Measurements from ENCODE around the gene GBA2. TPM values are rescaled to one million over a fixed set of nuclear protein-coding genes. Genes with fewer than 3 reads are reported as not detected.

GBA2 gene
- total RNA-seq, 1 experiment from 2014 or later: 63.6 TPM

DNA sequence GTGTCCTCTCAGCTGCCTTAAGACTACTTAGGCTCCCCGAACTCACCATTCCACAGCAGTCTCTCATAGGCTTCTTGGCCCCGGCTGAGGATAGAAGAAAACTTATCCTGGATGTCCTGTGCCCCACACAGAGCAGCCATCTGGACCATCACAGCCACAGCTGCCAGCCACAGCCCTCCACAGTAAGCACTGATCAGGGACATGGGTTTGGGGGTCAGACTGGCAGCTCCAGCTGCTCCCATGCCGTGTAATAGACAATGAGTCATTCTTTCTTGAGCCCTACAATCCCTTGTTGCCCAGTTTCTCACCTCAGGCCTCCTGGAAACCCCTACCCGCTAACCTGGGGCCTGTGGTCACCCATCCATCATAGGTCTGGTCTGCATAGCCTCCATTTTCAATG is 10.8 kb downstream of the GBA2 start:
- H3K36me3 ChIP-seq (ENCODE audit: control insufficient read depth in 1 of 2, insufficient read depth in 2 of 2, low read length in 2 of 2): peaks cover 52 to 64% of the 10 kb centered on the region in 2 experiments
- intact Hi-C loops (cut with micrococcal nuclease): no loop called here
- no peaks in the 10 kb centered on the region for H3K27me3 ChIP-seq (ENCODE audit: insufficient read depth, low read length)
- POLR2A ChIA-PET: no interaction called here
- H3K79me2 ChIP-seq (ENCODE audit: insufficient read depth, low read length): peaks cover 24% of the 10 kb centered on the region
- H3K27ac ChIP-seq (ENCODE audit: low read depth, low read length): no peak overlapping the region
- no peak overlapping the region for H3K4me2 ChIP-seq (ENCODE audit: low read length)
- no peak overlapping the region for H3K9ac ChIP-seq (ENCODE audit: low read length)
- H4K20me1 ChIP-seq (ENCODE audit: insufficient read depth): no peaks in the 10 kb centered on the region
- H3K4me3 ChIP-seq (replicated peaks in 1 of 2; ENCODE audit: low read depth in 1 of 2, low read length in 2 of 2): no peak overlapping the region
- H3K9me3 ChIP-seq (ENCODE audit: control insufficient read depth in 1 of 2, insufficient read depth in 1 of 2, low read depth in 1 of 2, low read length in 2 of 2): no peaks in the 10 kb centered on the region
- no peaks in the 10 kb centered on the region for H3K9me2 ChIP-seq (ENCODE audit: insufficient read depth)
- RAD21 ChIA-PET (ENCODE audit: low non-redundant PET in 1 of 2, low total read pairs in 2 of 2, uncharacterized antibody in 2 of 2, unreplicated experiment in 2 of 2): no interaction called here
- H2AFZ ChIP-seq (ENCODE audit: low read depth, low read length, poor library complexity, severe bottlenecking): no peak overlapping the region
- peaks cover 10 to 12% of the 10 kb centered on the region in 2 experiments for H3K4me1 ChIP-seq (ENCODE audit: control insufficient read depth in 1 of 2, insufficient read depth in 2 of 2, low read length in 2 of 2)
- TF ChIP-seq SIN3A (IDR thresholded peaks at IDR 0.05; ENCODE audit: low read depth) (no peak), ELF1 (IDR thresholded peaks at IDR 0.05; ENCODE audit: borderline replicate concordance, low read depth) (no peak), SP1 (IDR thresholded peaks at IDR 0.05; ENCODE audit: low read depth) (no peak), TCF7L2 (IDR thresholded peaks at IDR 0.05; ENCODE audit: borderline replicate concordance, extremely low read depth, insufficient read depth, insufficient read length) (no peak), RAD21 (IDR thresholded peaks at IDR 0.05; ENCODE audit: low read depth) (no peak), JUND (IDR thresholded peaks at IDR 0.05) (no peak), FOSL1 (IDR thresholded peaks at IDR 0.05; ENCODE audit: low read depth) (no peak), SRF (IDR thresholded peaks at IDR 0.05; ENCODE audit: low read depth) (no peak), EZH2phosphoT487 (IDR thresholded peaks at IDR 0.05; ENCODE audit: borderline replicate concordance) (no peak), CEBPB (IDR thresholded peaks at IDR 0.05; ENCODE audit: low read depth) (no peak), ZFX (IDR thresholded peaks at IDR 0.05) (no peak), ZNF274 (IDR thresholded peaks at IDR 0.05; ENCODE audit: low read depth, low read length) (no peak)
- TF ChIP-seq, protein P1, sequence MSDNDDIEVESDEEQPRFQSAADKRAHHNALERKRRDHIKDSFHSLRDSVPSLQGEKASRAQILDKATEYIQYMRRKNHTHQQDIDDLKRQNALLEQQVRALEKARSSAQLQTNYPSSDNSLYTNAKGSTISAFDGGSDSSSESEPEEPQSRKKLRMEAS (IDR thresholded peaks at IDR 0.05): no peak
- TF ChIP-seq, protein P2, sequence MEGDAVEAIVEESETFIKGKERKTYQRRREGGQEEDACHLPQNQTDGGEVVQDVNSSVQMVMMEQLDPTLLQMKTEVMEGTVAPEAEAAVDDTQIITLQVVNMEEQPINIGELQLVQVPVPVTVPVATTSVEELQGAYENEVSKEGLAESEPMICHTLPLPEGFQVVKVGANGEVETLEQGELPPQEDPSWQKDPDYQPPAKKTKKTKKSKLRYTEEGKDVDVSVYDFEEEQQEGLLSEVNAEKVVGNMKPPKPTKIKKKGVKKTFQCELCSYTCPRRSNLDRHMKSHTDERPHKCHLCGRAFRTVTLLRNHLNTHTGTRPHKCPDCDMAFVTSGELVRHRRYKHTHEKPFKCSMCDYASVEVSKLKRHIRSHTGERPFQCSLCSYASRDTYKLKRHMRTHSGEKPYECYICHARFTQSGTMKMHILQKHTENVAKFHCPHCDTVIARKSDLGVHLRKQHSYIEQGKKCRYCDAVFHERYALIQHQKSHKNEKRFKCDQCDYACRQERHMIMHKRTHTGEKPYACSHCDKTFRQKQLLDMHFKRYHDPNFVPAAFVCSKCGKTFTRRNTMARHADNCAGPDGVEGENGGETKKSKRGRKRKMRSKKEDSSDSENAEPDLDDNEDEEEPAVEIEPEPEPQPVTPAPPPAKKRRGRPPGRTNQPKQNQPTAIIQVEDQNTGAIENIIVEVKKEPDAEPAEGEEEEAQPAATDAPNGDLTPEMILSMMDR (IDR thresholded peaks at IDR 0.05 in 2 of 3, conservative IDR thresholded peaks at IDR 0.05 in 1 of 3; ENCODE audit: borderline replicate concordance in 1 of 3, insufficient read depth in 1 of 3, low read depth in 2 of 3, low read length in 2 of 3): no peak
- TF ChIP-seq, protein P3, sequence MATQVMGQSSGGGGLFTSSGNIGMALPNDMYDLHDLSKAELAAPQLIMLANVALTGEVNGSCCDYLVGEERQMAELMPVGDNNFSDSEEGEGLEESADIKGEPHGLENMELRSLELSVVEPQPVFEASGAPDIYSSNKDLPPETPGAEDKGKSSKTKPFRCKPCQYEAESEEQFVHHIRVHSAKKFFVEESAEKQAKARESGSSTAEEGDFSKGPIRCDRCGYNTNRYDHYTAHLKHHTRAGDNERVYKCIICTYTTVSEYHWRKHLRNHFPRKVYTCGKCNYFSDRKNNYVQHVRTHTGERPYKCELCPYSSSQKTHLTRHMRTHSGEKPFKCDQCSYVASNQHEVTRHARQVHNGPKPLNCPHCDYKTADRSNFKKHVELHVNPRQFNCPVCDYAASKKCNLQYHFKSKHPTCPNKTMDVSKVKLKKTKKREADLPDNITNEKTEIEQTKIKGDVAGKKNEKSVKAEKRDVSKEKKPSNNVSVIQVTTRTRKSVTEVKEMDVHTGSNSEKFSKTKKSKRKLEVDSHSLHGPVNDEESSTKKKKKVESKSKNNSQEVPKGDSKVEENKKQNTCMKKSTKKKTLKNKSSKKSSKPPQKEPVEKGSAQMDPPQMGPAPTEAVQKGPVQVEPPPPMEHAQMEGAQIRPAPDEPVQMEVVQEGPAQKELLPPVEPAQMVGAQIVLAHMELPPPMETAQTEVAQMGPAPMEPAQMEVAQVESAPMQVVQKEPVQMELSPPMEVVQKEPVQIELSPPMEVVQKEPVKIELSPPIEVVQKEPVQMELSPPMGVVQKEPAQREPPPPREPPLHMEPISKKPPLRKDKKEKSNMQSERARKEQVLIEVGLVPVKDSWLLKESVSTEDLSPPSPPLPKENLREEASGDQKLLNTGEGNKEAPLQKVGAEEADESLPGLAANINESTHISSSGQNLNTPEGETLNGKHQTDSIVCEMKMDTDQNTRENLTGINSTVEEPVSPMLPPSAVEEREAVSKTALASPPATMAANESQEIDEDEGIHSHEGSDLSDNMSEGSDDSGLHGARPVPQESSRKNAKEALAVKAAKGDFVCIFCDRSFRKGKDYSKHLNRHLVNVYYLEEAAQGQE (IDR thresholded peaks at IDR 0.05; ENCODE audit: low read depth): no peak
- TF ChIP-seq, protein P4, sequence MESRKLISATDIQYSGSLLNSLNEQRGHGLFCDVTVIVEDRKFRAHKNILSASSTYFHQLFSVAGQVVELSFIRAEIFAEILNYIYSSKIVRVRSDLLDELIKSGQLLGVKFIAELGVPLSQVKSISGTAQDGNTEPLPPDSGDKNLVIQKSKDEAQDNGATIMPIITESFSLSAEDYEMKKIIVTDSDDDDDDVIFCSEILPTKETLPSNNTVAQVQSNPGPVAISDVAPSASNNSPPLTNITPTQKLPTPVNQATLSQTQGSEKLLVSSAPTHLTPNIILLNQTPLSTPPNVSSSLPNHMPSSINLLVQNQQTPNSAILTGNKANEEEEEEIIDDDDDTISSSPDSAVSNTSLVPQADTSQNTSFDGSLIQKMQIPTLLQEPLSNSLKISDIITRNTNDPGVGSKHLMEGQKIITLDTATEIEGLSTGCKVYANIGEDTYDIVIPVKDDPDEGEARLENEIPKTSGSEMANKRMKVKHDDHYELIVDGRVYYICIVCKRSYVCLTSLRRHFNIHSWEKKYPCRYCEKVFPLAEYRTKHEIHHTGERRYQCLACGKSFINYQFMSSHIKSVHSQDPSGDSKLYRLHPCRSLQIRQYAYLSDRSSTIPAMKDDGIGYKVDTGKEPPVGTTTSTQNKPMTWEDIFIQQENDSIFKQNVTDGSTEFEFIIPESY (IDR thresholded peaks at IDR 0.05; ENCODE audit: extremely low read depth, insufficient replicate concordance, low read length): no peak
- TF ChIP-seq, protein P5, sequence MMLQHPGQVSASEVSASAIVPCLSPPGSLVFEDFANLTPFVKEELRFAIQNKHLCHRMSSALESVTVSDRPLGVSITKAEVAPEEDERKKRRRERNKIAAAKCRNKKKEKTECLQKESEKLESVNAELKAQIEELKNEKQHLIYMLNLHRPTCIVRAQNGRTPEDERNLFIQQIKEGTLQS (IDR thresholded peaks at IDR 0.05): no peak
- CTCF ChIA-PET: interaction anchor here (0.9 kb wide), 1 partner anchor 77 kb away, joined by 3 read pairs; no protein-coding TSS in a partner anchor
- no peak for ATAC-seq
- BruUV-seq (replicated peaks): TSS peak; percentile 2
- DNase-seq (ENCODE audit: low read depth, low spot score): no peak
